ENCODE measurements around the gene TSPAN14. TPM values are rescaled to one million over a fixed set of nuclear protein-coding genes. Genes with fewer than 3 reads are reported as not detected.

The TSPAN14 gene
- total and polyA plus RNA-seq, 10 of the 15 experiments (the other 5 are each of a cell fraction or from before 2014, with no cell fraction given), result 2.5 to 31.7 (median 17.9) TPM

- Histone ChIP-seq H3K4me2 (ENCODE audit: control insufficient read depth, insufficient read depth) (peak overlapping the region; percentile 83), H3K36me3 (ENCODE audit: control insufficient read depth in 2 of 2, insufficient read depth in 2 of 2, low read length in 1 of 2) (peaks cover 0 to 2% of the 10 kb centered on the region in 2 experiments; a peak in 3 of 4 replicates), H3K79me2 (ENCODE audit: control insufficient read depth, insufficient read depth, low read length) (peaks cover 94% of the 10 kb centered on the region), H3K27me3 (replicated peaks in 1 of 2; ENCODE audit: control insufficient read depth in 2 of 2, insufficient read depth in 2 of 2, low read length in 1 of 2) (no peaks in the 10 kb centered on the region), H3K4me3 (peak overlapping the region; percentile 42; the same call in 1 of the 2 replicates), H3K9me3 (replicated peaks; ENCODE audit: control insufficient read depth, insufficient read depth, low read length) (no peaks in the 10 kb centered on the region), H3K27ac (ENCODE audit: control insufficient read depth, insufficient read depth) (peak overlapping the region; percentile 47), H3K9ac (ENCODE audit: control insufficient read depth, insufficient read depth, low read length) (peak overlapping the region; percentile 46), H2AFZ (ENCODE audit: control insufficient read depth, low read depth, low read length) (no peak overlapping the region), H4K20me1 (ENCODE audit: control insufficient read depth, insufficient read depth) (no peaks in the 10 kb centered on the region), H3K4me1 (ENCODE audit: control insufficient read depth, insufficient read depth, low read length) (peaks cover 76% of the 10 kb centered on the region)
- SMC1A ChIA-PET (ENCODE audit: uncharacterized antibody, unreplicated experiment), result interaction anchor here (0.7 to 36.0 kb wide), 7 partner anchors 6 to 261 kb away, joined by 3 to 1038 read pairs (median 11); no protein-coding TSS in a partner anchor
- in situ Hi-C loops (cut with MboI) (no loop called here), intact Hi-C loops (cut with micrococcal nuclease; ENCODE audit: unreplicated experiment) (no loop called here)
- CTCF ChIA-PET, result interaction anchor here (0.8 to 21.5 kb wide), 8 partner anchors 7 to 135 kb away, joined by 3 to 402 read pairs (median 8); no protein-coding TSS in a partner anchor
- RAD21 ChIA-PET (ENCODE audit: unreplicated experiment), result interaction anchor here (0.6 to 21.4 kb wide), 8 partner anchors 7 to 1097 kb away, joined by 3 to 412 read pairs (median 17); no protein-coding TSS in a partner anchor
- POLR2A ChIA-PET, result interaction anchor here (0.6 to 12.9 kb wide), 7 partner anchors 8 to 44 kb away, joined by 3 to 190 read pairs (median 9); partner anchors contain the start of gene TSPAN14
- 90% methylated on average over 14 of the region's 14 CpGs for WGBS (ENCODE audit: insufficient coverage, insufficient replicate concordance, low lambda C conversion rate, missing lambda C conversion rate)
- ATAC-seq (peak; percentile 38), FAIRE-seq (no peak), DNase-seq (ENCODE audit: low read depth, low spot score) (no peak)
- BruUV-seq (replicated peaks), result no TSS peak
- TF ChIP-seq BCLAF1 (IDR thresholded peaks at IDR 0.05), result no peak
- no peak for TF ChIP-seq FOXK2 (IDR thresholded peaks at IDR 0.05)
- peak; percentile 54 for TF ChIP-seq MEF2B (IDR thresholded peaks at IDR 0.05; ENCODE audit: partially characterized antibody, poor library complexity, severe bottlenecking)
- TF ChIP-seq ZNF24 (IDR thresholded peaks at IDR 0.05), result no peak
- TF ChIP-seq GATAD2B (conservative IDR thresholded peaks at IDR 0.05; ENCODE audit: low read depth), result 0 out of 2 replicates have a peak, but pooled peaks have one; percentile 21
- no peak for TF ChIP-seq GABPA (IDR thresholded peaks at IDR 0.05; ENCODE audit: low read depth)
- no peak for TF ChIP-seq SKIL (IDR thresholded peaks at IDR 0.05; ENCODE audit: low read depth, poor library complexity, severe bottlenecking)
- peak; percentile 80 for TF ChIP-seq CUX1 (IDR thresholded peaks at IDR 0.05; ENCODE audit: insufficient replicate concordance, low read depth, low read length)
- TF ChIP-seq SREBF2 (IDR thresholded peaks at IDR 0.05; ENCODE audit: low read length), result no peak
These were observed 10.7 kb downstream of the TSPAN14 start for GRCh38 chr10:80464557-80465450.
